HTERT RPE-1 (cell line): ENCODE results near the gene RAP1A.
"Not testable (repeated sequence)": the region's sequence is repeated elsewhere in the genome, so short reads cannot be mapped to it uniquely, and the experiment has no call there.

Experiments
- in situ Hi-C: fragments of 300-500 bp; cut with MboI; formaldehyde crosslinking; loops from 4 replicates; pipeline ENCODE4 v1.14.3; 2020; ENCODE audit warnings: low sequenced_read_pairs

Gene RAP1A

DNA sequence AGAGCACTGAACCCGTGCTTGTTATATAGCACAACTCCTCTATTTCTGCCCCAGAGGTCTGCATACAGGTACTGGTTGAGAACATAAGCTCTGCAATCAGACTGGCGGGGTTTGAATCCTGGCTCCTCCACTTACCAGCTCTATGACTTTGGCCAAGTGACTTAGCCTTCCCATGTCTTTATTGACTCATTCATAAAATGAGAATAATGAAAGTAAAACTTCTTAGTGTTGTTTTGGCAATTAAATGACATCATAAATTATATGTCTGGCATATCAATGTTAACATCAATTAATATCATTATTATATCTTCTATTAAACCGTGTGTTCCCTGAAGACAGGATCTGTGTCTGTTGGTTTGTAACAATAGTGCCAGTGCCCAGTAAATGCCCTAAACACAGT lies 115.3 kb downstream of the RAP1A start:
- in situ Hi-C loops, result no loop called here

DNA sequence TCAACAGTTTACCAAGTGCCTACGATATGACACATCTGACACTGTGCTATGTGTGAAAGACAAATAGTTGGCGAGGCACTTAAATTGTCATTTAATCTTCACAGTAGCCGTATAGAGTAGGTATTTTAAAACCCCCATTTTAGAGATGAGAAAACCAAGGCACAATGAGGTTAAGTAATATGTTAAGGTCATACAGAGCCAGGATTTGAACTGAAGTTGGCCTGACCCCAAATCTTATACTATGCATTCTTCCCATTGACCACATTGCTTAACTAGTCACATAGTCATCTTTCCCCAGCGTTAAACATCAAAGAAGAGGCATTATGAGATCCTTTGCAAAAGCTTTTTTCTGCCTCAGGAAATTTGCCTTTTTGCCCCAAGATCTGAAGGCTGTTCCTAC lies 115.7 kb downstream of the RAP1A start:
- in situ Hi-C loops, result no loop called here

DNA sequence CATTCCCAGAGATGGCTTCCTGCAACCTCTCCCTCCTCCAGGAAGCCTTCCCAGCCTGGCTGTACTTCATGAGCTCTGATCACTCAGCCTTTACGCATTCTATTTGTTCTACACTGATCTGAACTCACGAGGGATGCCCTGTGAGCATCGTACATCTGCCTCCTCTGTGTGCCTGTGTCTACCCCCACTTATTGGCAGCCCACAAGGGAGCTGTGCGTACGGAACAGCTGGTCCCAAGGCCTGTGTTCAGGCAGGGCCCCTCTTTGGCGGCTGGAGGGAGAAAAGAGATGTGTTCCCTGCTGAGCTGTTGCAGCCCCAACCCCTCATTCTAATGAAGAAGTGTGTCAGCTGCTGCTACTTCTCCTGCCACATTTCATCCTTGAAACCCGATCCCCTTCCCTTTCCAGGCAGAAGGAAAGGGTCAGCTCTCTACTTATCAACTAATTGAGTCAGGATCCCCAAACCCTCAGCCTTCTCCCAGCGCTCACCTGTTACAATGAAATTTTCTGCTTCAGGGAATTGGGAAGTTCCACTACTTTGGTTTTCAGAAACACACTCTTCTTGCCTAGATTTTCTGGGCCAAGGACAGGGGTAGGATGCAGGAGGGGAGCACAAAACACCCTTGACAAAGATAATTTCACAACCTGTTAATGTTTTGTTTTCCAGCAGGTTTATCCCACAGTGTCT lies 116.4 kb downstream of the RAP1A start:
- in situ Hi-C loops, result no loop called here

GRCh38 chr1:111736548-111737215 lies 117.1 kb downstream of the RAP1A start:
- in situ Hi-C loops, result no loop called here

DNA sequence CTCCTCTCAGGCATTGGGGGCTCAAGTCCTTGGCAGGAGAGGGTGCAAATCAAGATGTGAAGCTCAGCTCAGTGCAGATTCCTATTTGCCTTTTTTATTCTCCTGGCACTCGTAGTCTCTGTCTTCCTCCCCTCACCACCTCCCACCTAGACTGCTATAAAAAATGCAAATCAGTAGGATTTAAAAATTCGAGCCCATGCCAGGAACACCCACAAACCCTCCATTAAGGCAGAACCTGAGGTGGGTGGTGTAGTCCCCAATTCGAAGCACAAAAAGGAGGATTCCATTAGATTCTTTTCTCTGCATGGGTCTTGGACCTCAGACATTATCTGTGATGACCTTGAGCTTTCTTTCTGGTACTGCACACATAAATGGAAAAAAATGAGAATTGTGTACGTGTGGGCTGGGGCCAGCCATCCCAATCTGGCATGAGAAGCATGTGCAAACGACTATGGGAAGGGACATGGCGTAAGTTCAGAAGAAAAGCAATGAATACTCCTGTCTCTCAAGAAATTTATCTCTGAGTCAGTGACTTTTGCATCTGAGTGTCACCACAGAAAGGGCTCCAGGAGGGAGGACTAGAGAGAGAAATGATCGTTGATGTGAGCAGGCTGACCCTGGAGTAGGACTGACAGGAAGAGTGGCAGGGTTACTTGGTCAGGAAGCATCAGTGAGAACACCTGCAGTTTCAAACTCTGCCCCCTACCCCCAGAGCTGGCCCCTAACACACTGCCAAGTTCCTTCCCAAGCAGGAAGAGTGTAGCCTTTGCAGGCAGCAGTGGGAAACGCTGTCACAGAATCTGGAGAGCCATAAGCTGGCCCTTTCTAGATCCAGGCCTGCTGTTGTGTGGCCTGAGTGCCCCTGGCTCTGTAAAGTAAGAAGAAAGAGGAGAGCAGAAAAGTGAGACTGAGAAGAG lies 117.9 kb downstream of the RAP1A start:
- in situ Hi-C loops, result no loop called here

GRCh38 chr1:111738133-111738435 lies 118.5 kb downstream of the RAP1A start:
- in situ Hi-C loops, result no loop called here

DNA sequence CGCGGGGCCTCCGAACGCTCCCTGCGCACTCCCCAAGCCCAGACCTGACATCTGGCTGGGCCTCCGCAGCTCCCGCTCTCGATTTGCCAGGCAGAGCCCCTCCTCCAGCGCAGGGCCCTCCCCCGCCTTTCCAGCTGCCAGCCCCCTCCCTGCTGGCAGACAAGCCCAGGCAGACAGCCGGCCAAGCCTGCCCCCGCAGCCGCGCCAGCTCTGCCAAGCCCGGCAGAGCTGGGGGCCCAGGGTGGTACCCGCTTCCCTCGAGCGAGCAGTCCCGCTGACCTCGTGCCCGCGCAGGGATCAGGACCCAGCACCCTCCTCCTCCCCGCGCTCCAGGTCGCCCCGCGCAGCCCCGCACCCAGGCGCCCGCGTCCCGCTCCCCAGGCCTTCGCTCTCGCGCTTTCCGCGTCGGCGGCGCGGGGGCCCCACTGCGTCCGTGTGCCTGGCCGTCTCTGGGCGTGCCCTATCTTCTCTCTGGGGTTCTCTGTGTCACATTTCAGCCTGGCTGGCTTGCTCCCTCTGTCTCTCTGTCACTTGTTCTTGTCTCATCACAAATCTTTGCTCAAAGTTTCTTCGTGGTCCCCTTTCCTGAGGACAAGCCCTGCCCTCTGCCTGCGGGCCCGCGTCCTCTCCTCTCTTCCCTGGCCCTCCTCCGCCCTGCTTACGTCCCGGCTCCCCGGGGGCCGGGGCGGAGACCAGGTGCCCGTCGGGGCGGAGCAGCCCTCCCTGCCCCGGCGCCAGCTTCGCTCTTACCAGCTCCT lies 119.0 kb downstream of the RAP1A start:
- in situ Hi-C loops, result no loop called here

- in situ Hi-C loops, result no loop called here
Measured at GRCh38 chr1:111739194-111739924, 119.8 kb downstream of the RAP1A start, which contains the start of gene INKA2. Gene INKA2, minus strand, starts transcription at chr1:111739395. Its CDS starts 153 bp downstream, at chr1:111739242.

- in situ Hi-C loops, result no loop called here
Measured at GRCh38 chr1:111739925-111740765, 120.6 kb downstream of the RAP1A start.

GRCh38 chr1:111742292-111742691 lies 122.7 kb downstream of the RAP1A start:
- in situ Hi-C loops, result not testable (repeated sequence)

GRCh38 chr1:111742938-111743549 lies 123.5 kb downstream of the RAP1A start:
- in situ Hi-C loops, result no loop called here

- in situ Hi-C loops, result no loop called here
Measured at GRCh38 chr1:111743679-111744101, 124.1 kb downstream of the RAP1A start.

- in situ Hi-C loops, result no loop called here
Measured at GRCh38 chr1:111745675-111746613, 126.4 kb downstream of the RAP1A start.

DNA sequence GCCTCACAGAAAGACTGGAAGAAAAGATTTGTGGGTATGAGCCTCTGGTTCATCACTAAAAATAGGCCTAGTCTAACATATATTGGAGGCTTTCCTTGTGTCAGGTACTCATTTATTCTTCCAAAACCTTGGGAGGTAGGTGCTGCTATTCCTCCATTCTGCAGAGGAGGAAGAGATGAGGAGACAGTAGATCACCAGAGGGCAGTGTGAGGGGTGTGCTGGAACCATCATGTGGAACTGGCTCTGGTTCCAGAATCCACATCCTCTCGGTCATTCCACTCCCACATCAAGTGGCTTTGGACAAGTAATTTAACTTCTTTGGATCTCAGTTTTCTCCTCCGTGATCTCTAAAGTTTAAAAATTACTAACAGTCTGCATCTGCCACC lies 127.0 kb downstream of the RAP1A start:
- in situ Hi-C loops, result no loop called here

DNA sequence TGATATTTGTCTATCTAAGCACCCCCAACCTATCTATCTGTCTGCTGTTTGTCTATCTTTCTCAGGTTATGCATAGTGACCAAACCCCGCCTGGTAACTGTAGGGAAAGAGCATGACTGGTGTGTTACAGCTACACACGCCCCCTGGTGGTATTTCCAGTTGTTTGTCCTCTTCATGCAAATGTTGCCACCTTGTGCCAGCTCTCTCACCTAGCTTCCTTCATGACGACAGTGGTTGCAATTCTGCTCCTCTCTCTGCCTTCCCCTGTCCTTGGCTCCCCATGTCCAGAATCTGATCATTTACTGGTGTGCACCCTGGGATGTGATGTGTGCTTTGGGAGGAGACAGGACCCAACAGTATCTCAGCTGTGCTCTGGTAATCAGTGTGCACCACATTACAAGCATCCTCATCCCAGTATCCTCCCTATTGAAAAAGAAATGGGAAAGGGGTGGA lies 127.7 kb downstream of the RAP1A start:
- in situ Hi-C loops, result no loop called here

- in situ Hi-C loops, result no loop called here
Measured at GRCh38 chr1:111747947-111748346, 128.4 kb downstream of the RAP1A start.

GRCh38 chr1:111749628-111750027 lies 130.0 kb downstream of the RAP1A start:
- in situ Hi-C loops, result no loop called here

DNA sequence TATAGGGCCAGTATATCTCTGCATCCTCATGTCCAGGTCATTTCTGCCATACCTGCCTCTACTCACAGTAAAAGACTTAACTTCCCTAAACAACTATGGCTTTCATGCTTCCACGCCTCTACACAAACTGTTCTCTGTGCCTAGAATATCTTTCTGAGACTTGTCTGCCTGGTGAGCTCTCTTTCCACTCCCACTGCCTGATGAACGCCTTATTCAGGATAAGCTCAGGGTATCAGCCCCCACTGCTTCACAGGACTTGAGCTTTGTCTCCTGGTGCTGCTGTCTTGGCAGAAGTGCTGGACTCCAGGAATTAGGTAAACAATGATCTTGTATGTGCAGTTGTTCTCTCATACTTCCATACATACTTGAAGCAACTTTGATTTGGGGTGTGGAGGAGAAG lies 131.3 kb downstream of the RAP1A start:
- in situ Hi-C loops, result no loop called here
